Brain microvascular endothelial cell (primary cell): ENCODE measurements around the gene ECT2L.
A peak's percentile ranks its signal among the peaks of the same experiment; 100 is the strongest.

Experiments
- DNase-seq: peaks from one replicate; pipeline ENCODE4 v3.0.0-alpha.2; 2020
- H3K27ac ChIP-seq: fragments of 250-450 bp; sonication (Bioruptor Pico); 2 replicates; pipeline ENCODE4 v1.5.1; 2020; ENCODE audit warnings: mild to moderate bottlenecking, moderate library complexity
- H3K27me3 ChIP-seq: fragments of 250-450 bp; sonication (Bioruptor Pico); replicated peaks from 2 replicates; pipeline ENCODE4 v1.5.1; 2020; ENCODE audit warnings: mild to moderate bottlenecking
- H3K36me3 ChIP-seq: fragments of 250-450 bp; sonication (Bioruptor Pico); replicated peaks from 2 replicates; pipeline ENCODE4 v1.5.1; 2020; ENCODE audit warnings: mild to moderate bottlenecking
- H3K4me3 ChIP-seq: 2 replicates; pipeline ENCODE4 v1.5.1; 2011; ENCODE audit warnings: low read depth, mild to moderate bottlenecking, control low read depth, low read length, moderate library complexity
- CTCF ChIP-seq: IDR thresholded peaks from 2 replicates; pipeline ENCODE4 v1.5.1; 2011; ENCODE audit warnings: low read depth, mild to moderate bottlenecking, moderate library complexity, low read length, control low read depth, inconsistent platforms; ENCODE audit errors: missing control alignments
- in situ Hi-C: cut with HindIII; loops from 2 replicates; pipeline ENCODE4 v1.10.0; 2017; ENCODE audit warnings: low sequenced_read_pairs, low pct_ligation_motif_present

Gene ECT2L

GRCh38 chr6:138795809-138796603 is at the start of gene ECT2L:
Gene ECT2L, plus strand, starts transcription at chr6:138796087. Its CDS starts 17,188 bp downstream, at chr6:138813275.
- peaks cover 4% of the 10 kb centered on the region for H3K36me3 ChIP-seq
- DNase-seq = peak; percentile 49
- H3K27ac ChIP-seq = no peak within 1 kb of the TSS
- in situ Hi-C loops = no loop called here
- TF ChIP-seq CTCF = no peak
- H3K27me3 ChIP-seq = no peaks in the 10 kb centered on the region
- H3K4me3 ChIP-seq = peak within 1 kb of the TSS; percentile 55

- Histone ChIP-seq H3K27ac (no peak overlapping the region), H3K36me3 (no peaks in the 10 kb centered on the region), H3K4me3 (no peak overlapping the region), H3K27me3 (no peaks in the 10 kb centered on the region)
- TF ChIP-seq CTCF = no peak
- in situ Hi-C loops = no loop called here
- DNase-seq = no peak
Measured at GRCh38 chr6:138752017-138752416, 43.9 kb upstream of the ECT2L start.

- no peak for DNase-seq
Measured at GRCh38 chr6:138757136-138757535, 38.8 kb upstream of the ECT2L start.

GRCh38 chr6:138765896-138766655 is 29.8 kb upstream of the ECT2L start:
- H3K27ac ChIP-seq = no peak overlapping the region
- peak; percentile 32 for DNase-seq
- H3K4me3 ChIP-seq = no peak overlapping the region
- no peaks in the 10 kb centered on the region for H3K36me3 ChIP-seq
- in situ Hi-C loops = no loop called here
- peak; percentile 41 for TF ChIP-seq CTCF
- H3K27me3 ChIP-seq = no peaks in the 10 kb centered on the region

More at GRCh38 chr6:138757136-138757535, 38.8 kb upstream of the ECT2L start:
- H3K27ac ChIP-seq = no peak overlapping the region
- H3K4me3 ChIP-seq = no peak overlapping the region
- H3K36me3 ChIP-seq = no peaks in the 10 kb centered on the region
- no peak for TF ChIP-seq CTCF
- no peaks in the 10 kb centered on the region for H3K27me3 ChIP-seq
- in situ Hi-C loops = no loop called here

- Histone ChIP-seq H3K4me3 (no peak overlapping the region), H3K36me3 (no peaks in the 10 kb centered on the region), H3K27ac (no peak overlapping the region), H3K27me3 (no peaks in the 10 kb centered on the region)
- in situ Hi-C loops = no loop called here
- TF ChIP-seq CTCF = no peak
- DNase-seq = no peak
Measured at GRCh38 chr6:138769102-138769676, 26.7 kb upstream of the ECT2L start.
